ENCODE measurements around the gene GCK.
"Not testable (repeated sequence)": the region's sequence is repeated elsewhere in the genome, so short reads cannot be mapped to it uniquely, and the experiment has no call there.

GCK gene

DNA sequence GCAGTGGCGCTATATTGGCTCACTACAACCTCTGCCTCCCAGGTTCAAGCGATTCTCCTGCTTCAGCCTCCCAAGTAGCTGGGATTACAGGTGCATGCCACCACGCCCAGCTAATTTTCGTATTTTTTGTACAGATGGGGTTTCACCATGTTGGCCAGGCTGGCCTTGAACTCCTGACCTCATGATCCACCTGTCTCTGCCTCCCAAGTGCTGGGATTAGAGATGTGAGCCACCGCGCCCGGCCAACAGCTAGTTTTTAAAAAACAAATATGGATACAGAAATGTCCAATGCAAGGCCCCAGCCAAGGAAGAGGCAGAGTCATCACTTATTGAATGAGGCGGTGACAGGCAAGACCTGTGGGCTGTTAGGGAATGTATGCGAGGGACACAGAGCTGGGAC lies 17.3 kb downstream of the GCK start:
- H4K8ac ChIP-seq (ENCODE audit: low read depth, low read length); H3K14ac ChIP-seq (ENCODE audit: low read length); H3K27ac ChIP-seq (replicated peaks; ENCODE audit: low read length); H2AK5ac ChIP-seq (ENCODE audit: low read depth, low read length); H3K36me3 ChIP-seq (replicated peaks in 1 of 2; ENCODE audit: control insufficient read depth in 2 of 2, insufficient read depth in 2 of 2, low read length in 2 of 2); H2BK5ac ChIP-seq (ENCODE audit: low read length); H3K9me3 ChIP-seq (replicated peaks in 1 of 2; ENCODE audit: control insufficient read depth in 2 of 2, insufficient read depth in 1 of 2, low read depth in 1 of 2, low read length in 2 of 2); H2AFZ ChIP-seq (ENCODE audit: low read length); H3K23ac ChIP-seq (ENCODE audit: low read depth, low read length, poor library complexity); DNase-seq (ENCODE audit: low spot score); H2BK15ac ChIP-seq (ENCODE audit: low read length); H3K18ac ChIP-seq (ENCODE audit: low read length); H3K9ac ChIP-seq (ENCODE audit: low read depth, low read length, poor library complexity); H3K4ac ChIP-seq (ENCODE audit: low read length); H3K27me3 ChIP-seq (ENCODE audit: control insufficient read depth in 3 of 3, insufficient read depth in 3 of 3, low read depth in 1 of 3, low read length in 3 of 3); H3K4me2 ChIP-seq (ENCODE audit: insufficient read depth, low read length, poor library complexity, severe bottlenecking); H3K79me1 ChIP-seq (ENCODE audit: low read depth, low read length); H3K4me3 ChIP-seq (ENCODE audit: low read length in 2 of 2); H3K4me1 ChIP-seq (ENCODE audit: control insufficient read depth in 2 of 2, insufficient read depth in 1 of 2, low read depth in 1 of 2, low read length in 2 of 2); H2BK120ac ChIP-seq (ENCODE audit: low read depth, low read length); H4K91ac ChIP-seq (ENCODE audit: low read depth, low read length, poor library complexity); H2BK12ac ChIP-seq (ENCODE audit: low read length): not testable (repeated sequence)
- no CpG with 5 or more reads among the region's 9 CpGs for WGBS, 2 donors (ENCODE audit: extremely low coverage in 2 of 2, insufficient read length in 2 of 2, insufficient replicate concordance in 1 of 2)

DNA sequence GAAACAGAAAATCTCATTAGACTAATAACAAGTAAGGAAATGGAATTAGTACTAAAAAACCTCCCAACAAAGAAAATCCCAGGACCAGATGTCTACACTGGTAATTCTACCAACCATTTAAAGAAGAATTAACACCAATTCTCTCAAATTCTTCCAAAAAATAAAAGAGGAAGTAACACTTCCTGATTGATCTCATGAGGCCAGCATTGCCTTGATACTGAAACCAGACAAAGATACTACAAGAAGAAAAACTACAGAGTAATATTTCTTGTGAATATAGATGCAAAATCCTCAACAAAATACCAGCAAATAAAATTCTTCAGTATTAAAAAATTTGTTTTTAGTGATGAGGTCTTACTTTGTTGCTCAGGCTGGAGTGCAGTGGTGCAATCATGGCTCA lies 21.3 kb downstream of the GCK start:
- Histone ChIP-seq H3K27me3 (ENCODE audit: control insufficient read depth in 3 of 3, insufficient read depth in 3 of 3, low read depth in 1 of 3, low read length in 3 of 3) (peaks cover 0 to 6% (median 2%) of the 10 kb centered on the region in 3 experiments), H4K91ac (ENCODE audit: low read depth, low read length, poor library complexity) (no peak overlapping the region), H3K9me3 (replicated peaks in 1 of 2; ENCODE audit: control insufficient read depth in 2 of 2, insufficient read depth in 1 of 2, low read depth in 1 of 2, low read length in 2 of 2) (peaks cover 0 to 6% of the 10 kb centered on the region in 2 donors), H2BK120ac (ENCODE audit: low read depth, low read length) (no peak overlapping the region), H3K4me1 (ENCODE audit: control insufficient read depth in 2 of 2, insufficient read depth in 1 of 2, low read depth in 1 of 2, low read length in 2 of 2) (peaks cover 0 to 5% of the 10 kb centered on the region in 2 donors), H3K4me3 (ENCODE audit: low read length in 2 of 2) (no peak overlapping the region), H3K4me2 (ENCODE audit: insufficient read depth, low read length, poor library complexity, severe bottlenecking) (no peak overlapping the region), H3K4ac (ENCODE audit: low read length) (no peak overlapping the region), H3K18ac (ENCODE audit: low read length) (no peak overlapping the region), H2AK5ac (ENCODE audit: low read depth, low read length) (no peak overlapping the region), H3K23ac (ENCODE audit: low read depth, low read length, poor library complexity) (no peak overlapping the region), H2BK12ac (ENCODE audit: low read length) (no peak overlapping the region), H3K79me1 (ENCODE audit: low read depth, low read length) (peaks cover 1% of the 10 kb centered on the region), H2BK15ac (ENCODE audit: low read length) (no peak overlapping the region), H2AFZ (ENCODE audit: low read length) (no peak overlapping the region), H3K27ac (replicated peaks; ENCODE audit: low read length) (no peak overlapping the region), H2BK5ac (ENCODE audit: low read length) (no peak overlapping the region), H4K8ac (ENCODE audit: low read depth, low read length) (no peak overlapping the region), H3K9ac (ENCODE audit: low read depth, low read length, poor library complexity) (no peak overlapping the region), H3K36me3 (replicated peaks in 1 of 2; ENCODE audit: control insufficient read depth in 2 of 2, insufficient read depth in 2 of 2, low read length in 2 of 2) (no peaks in the 10 kb centered on the region), H3K14ac (ENCODE audit: low read length) (no peak overlapping the region)
- no peak for DNase-seq (ENCODE audit: low spot score)

DNA sequence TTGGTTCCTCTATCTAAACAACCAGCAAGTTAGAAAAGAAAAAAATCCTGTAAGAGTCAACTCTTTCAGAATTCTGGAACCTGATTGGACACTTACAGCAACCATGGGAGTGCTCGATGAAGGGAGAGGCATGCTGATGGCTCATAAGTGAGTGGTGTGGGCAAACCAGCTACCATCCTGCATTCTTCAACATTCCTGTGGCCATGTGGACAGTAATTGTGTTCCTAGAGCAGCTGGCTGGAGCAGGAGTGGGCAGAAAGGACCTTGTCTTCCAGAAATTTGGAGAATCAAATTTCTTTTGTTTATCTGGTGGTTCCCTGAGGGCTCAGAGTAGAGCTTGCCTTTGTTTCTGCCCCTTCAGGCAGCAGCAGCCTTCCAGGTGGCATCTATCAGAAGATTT lies 25.6 kb downstream of the GCK start:
- WGBS, 2 donors (ENCODE audit: extremely low coverage in 2 of 2, insufficient read length in 2 of 2, insufficient replicate concordance in 1 of 2), result no CpG with 5 or more reads among the region's 1 CpG
- H2BK12ac ChIP-seq (ENCODE audit: low read length), result no peak overlapping the region
- H3K18ac ChIP-seq (ENCODE audit: low read length), result no peak overlapping the region
- H3K9me3 ChIP-seq (replicated peaks in 1 of 2; ENCODE audit: control insufficient read depth in 2 of 2, insufficient read depth in 1 of 2, low read depth in 1 of 2, low read length in 2 of 2), result peaks cover 0 to 2% of the 10 kb centered on the region in 2 donors
- no peak for DNase-seq (ENCODE audit: low spot score)
- no peak overlapping the region for H2BK120ac ChIP-seq (ENCODE audit: low read depth, low read length)
- H3K23ac ChIP-seq (ENCODE audit: low read depth, low read length, poor library complexity), result no peak overlapping the region
- no peak overlapping the region for H4K8ac ChIP-seq (ENCODE audit: low read depth, low read length)
- H2AFZ ChIP-seq (ENCODE audit: low read length), result peak overlapping the region; percentile 55
- no peak overlapping the region for H3K4me2 ChIP-seq (ENCODE audit: insufficient read depth, low read length, poor library complexity, severe bottlenecking)
- H3K9ac ChIP-seq (ENCODE audit: low read depth, low read length, poor library complexity), result no peak overlapping the region
- no peak overlapping the region for H3K14ac ChIP-seq (ENCODE audit: low read length)
- H2BK15ac ChIP-seq (ENCODE audit: low read length), result no peak overlapping the region
- H2AK5ac ChIP-seq (ENCODE audit: low read depth, low read length), result no peak overlapping the region
- H3K79me1 ChIP-seq (ENCODE audit: low read depth, low read length), result peaks cover 1% of the 10 kb centered on the region
- peaks cover 0 to 5% of the 10 kb centered on the region in 2 donors for H3K4me1 ChIP-seq (ENCODE audit: control insufficient read depth in 2 of 2, insufficient read depth in 1 of 2, low read depth in 1 of 2, low read length in 2 of 2)
- H3K27ac ChIP-seq (replicated peaks; ENCODE audit: low read length), result no peak overlapping the region
- H3K36me3 ChIP-seq (replicated peaks in 1 of 2; ENCODE audit: control insufficient read depth in 2 of 2, insufficient read depth in 2 of 2, low read length in 2 of 2), result no peaks in the 10 kb centered on the region
- H4K91ac ChIP-seq (ENCODE audit: low read depth, low read length, poor library complexity), result no peak overlapping the region
- H3K4me3 ChIP-seq (ENCODE audit: low read length in 2 of 2), result no peak overlapping the region
- H3K4ac ChIP-seq (ENCODE audit: low read length), result no peak overlapping the region
- H2BK5ac ChIP-seq (ENCODE audit: low read length), result no peak overlapping the region
- H3K27me3 ChIP-seq (ENCODE audit: control insufficient read depth in 3 of 3, insufficient read depth in 3 of 3, low read depth in 1 of 3, low read length in 3 of 3), result peaks cover 0 to 31% (median 2%) of the 10 kb centered on the region in 3 experiments

DNA sequence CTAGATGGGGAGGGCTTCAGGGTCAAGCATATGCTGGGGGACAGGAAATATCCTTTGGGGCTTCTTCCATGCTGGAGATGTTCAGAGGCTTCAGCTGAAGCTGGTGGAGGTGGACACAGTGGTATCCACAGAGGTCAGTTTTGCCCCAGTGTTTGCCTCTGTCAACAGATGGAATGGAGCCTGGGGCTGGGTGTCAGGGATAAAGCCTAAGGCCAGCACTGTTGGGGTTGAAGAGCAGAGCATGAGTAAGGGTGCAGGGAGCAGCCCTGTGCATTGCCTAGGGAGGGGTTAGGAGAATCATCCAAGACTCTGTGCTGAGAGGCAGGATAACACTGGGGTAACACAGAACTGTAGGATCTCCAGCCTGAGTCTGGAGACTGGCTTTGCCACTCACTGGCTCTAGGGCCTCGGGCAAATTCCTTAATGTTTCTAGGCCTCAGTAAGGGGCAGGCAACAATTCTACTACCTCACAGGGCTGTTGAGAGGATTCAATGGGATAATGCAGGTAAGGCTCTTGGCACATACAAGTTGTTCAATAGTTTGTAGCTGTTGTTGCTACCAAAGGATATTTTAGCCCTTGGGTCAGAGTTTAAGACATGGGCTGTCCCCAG lies 26.3 kb downstream of the GCK start:
- Histone ChIP-seq H3K27me3 (ENCODE audit: control insufficient read depth in 3 of 3, insufficient read depth in 3 of 3, low read depth in 1 of 3, low read length in 3 of 3) (peaks cover 0 to 34% (median 2%) of the 10 kb centered on the region in 3 experiments), H2BK15ac (ENCODE audit: low read length) (no peak overlapping the region), H3K4me2 (ENCODE audit: insufficient read depth, low read length, poor library complexity, severe bottlenecking) (no peak overlapping the region), H3K14ac (ENCODE audit: low read length) (no peak overlapping the region), H3K9me3 (replicated peaks in 1 of 2; ENCODE audit: control insufficient read depth in 2 of 2, insufficient read depth in 1 of 2, low read depth in 1 of 2, low read length in 2 of 2) (peaks cover 0 to 2% of the 10 kb centered on the region in 2 donors), H4K91ac (ENCODE audit: low read depth, low read length, poor library complexity) (no peak overlapping the region), H3K9ac (ENCODE audit: low read depth, low read length, poor library complexity) (no peak overlapping the region), H2AK5ac (ENCODE audit: low read depth, low read length) (no peak overlapping the region), H2BK120ac (ENCODE audit: low read depth, low read length) (no peak overlapping the region), H3K27ac (replicated peaks; ENCODE audit: low read length) (no peak overlapping the region), H3K23ac (ENCODE audit: low read depth, low read length, poor library complexity) (no peak overlapping the region), H3K36me3 (replicated peaks in 1 of 2; ENCODE audit: control insufficient read depth in 2 of 2, insufficient read depth in 2 of 2, low read length in 2 of 2) (no peaks in the 10 kb centered on the region), H3K4me3 (ENCODE audit: low read length in 2 of 2) (no peak overlapping the region), H3K18ac (ENCODE audit: low read length) (no peak overlapping the region), H2AFZ (ENCODE audit: low read length) (no peak overlapping the region), H2BK5ac (ENCODE audit: low read length) (no peak overlapping the region), H3K4ac (ENCODE audit: low read length) (no peak overlapping the region), H3K4me1 (ENCODE audit: control insufficient read depth in 2 of 2, insufficient read depth in 1 of 2, low read depth in 1 of 2, low read length in 2 of 2) (peaks cover 0 to 5% of the 10 kb centered on the region in 2 donors), H4K8ac (ENCODE audit: low read depth, low read length) (no peak overlapping the region), H3K79me1 (ENCODE audit: low read depth, low read length) (peaks cover 1% of the 10 kb centered on the region), H2BK12ac (ENCODE audit: low read length) (no peak overlapping the region)
- no CpG with 5 or more reads among the region's 1 CpG for WGBS, 2 donors (ENCODE audit: extremely low coverage in 2 of 2, insufficient read length in 2 of 2, insufficient replicate concordance in 1 of 2)
- no peak for DNase-seq (ENCODE audit: low spot score)

All from neuronal stem cell (in vitro differentiated cells).